AML-193 (cell line): ENCODE data around the gene ROBO4.

Experiments used
- DNase-seq, 2 experiments: peaks; one replicate each; lab custom pipeline; 2025; lab: John Stamatoyannopoulos, UW

Gene ROBO4

GRCh38 chr11:124889191-124890091 lies 8.2 kb downstream of the ROBO4 start:
- DNase-seq: no peak

- DNase-seq: no peak
Measured at GRCh38 chr11:124887667-124888013, 10.0 kb downstream of the ROBO4 start.

GRCh38 chr11:124886978-124887666 lies 10.5 kb downstream of the ROBO4 start:
- no peak for DNase-seq

- DNase-seq: no peak
Measured at GRCh38 chr11:124886476-124886875, 11.2 kb downstream of the ROBO4 start.

- DNase-seq: no peak
Measured at GRCh38 chr11:124884869-124885479, 12.7 kb downstream of the ROBO4 start.

- DNase-seq: no peak
Measured at GRCh38 chr11:124884340-124884739, 13.3 kb downstream of the ROBO4 start.

GRCh38 chr11:124882339-124883071 lies 15.2 kb downstream of the ROBO4 start:
- DNase-seq: no peak

GRCh38 chr11:124880958-124881357 lies 16.7 kb downstream of the ROBO4 start:
- DNase-seq: no peak

GRCh38 chr11:124880290-124880611 lies 17.4 kb downstream of the ROBO4 start:
- no peak for DNase-seq

- DNase-seq: no peak
Measured at GRCh38 chr11:124879493-124880289, 18.0 kb downstream of the ROBO4 start.

GRCh38 chr11:124878759-124879492 lies 18.7 kb downstream of the ROBO4 start:
- DNase-seq: no peak

- no peak for DNase-seq
Measured at GRCh38 chr11:124877910-124878758, 19.5 kb downstream of the ROBO4 start.

- DNase-seq: no peak
Measured at GRCh38 chr11:124877631-124877909, 20.1 kb downstream of the ROBO4 start.

GRCh38 chr11:124876818-124877630 lies 20.6 kb downstream of the ROBO4 start:
- no peak for DNase-seq

- peak; percentile 73 to 79 for DNase-seq
Measured at GRCh38 chr11:124875943-124876817, 21.5 kb downstream of the ROBO4 start.

- no peak for DNase-seq
Measured at GRCh38 chr11:124875401-124875800, 22.3 kb downstream of the ROBO4 start.

- no peak for DNase-seq
Measured at GRCh38 chr11:124874571-124875255, 23.0 kb downstream of the ROBO4 start.

- no peak for DNase-seq
Measured at GRCh38 chr11:124873951-124874350, 23.7 kb downstream of the ROBO4 start.
